Astrocyte of the hippocampus (primary cell): ENCODE measurements around the gene FCN3.

ENCODE experiments used
- DNase-seq: peaks from one replicate; pipeline ENCODE4 v3.0.0; 2011; ENCODE audit warnings: low read depth, low spot score

The FCN3 gene

DNA sequence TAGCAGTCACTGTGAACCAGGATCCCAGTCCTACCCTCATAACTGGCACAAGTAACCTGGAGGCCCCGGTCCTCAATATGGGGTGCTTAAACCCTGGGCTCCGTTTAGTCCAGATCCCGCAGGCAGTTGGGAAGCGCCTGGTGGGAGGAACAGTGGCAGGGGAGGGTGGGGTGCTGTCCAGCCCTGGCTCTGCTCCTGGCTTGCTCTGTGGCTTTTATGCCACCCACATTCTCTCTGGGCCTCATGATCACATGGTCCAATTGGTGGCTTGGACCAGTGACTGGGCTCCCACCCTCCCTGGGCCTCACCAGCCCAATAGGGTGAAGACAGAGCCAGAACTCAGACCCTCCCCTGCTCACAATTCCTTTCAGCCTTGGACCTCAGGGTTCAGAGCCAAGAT lies 5.6 kb upstream of the FCN3 start:
- no peak for DNase-seq

DNA sequence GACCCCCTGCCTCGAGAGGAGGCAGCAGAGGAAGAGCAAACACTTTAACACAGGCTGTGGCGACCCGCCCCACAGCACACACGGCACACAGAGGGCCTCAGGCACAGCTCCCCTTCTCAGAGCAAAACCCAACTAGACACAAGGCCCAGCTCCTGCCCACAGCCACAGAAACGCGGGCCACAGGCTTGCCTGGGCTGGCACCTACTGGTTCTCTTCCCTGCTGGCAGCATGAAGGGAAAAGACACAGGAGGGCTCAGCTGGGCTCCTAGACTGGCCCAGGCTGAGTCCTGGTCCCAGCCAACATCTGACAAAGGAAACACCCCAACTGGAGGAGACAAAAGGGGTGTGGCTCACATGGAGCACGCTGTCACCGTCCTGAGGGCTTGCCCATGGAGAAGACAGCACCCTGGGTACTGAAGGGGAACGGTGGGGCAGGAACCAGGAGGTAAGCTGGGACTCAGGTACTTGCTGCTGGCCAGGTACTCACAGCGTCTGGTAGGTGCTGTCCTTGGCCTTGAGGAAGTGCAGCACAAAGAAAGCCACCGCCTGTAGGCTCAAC lies 5.0 kb upstream of the FCN3 start:
- DNase-seq = no peak

DNA sequence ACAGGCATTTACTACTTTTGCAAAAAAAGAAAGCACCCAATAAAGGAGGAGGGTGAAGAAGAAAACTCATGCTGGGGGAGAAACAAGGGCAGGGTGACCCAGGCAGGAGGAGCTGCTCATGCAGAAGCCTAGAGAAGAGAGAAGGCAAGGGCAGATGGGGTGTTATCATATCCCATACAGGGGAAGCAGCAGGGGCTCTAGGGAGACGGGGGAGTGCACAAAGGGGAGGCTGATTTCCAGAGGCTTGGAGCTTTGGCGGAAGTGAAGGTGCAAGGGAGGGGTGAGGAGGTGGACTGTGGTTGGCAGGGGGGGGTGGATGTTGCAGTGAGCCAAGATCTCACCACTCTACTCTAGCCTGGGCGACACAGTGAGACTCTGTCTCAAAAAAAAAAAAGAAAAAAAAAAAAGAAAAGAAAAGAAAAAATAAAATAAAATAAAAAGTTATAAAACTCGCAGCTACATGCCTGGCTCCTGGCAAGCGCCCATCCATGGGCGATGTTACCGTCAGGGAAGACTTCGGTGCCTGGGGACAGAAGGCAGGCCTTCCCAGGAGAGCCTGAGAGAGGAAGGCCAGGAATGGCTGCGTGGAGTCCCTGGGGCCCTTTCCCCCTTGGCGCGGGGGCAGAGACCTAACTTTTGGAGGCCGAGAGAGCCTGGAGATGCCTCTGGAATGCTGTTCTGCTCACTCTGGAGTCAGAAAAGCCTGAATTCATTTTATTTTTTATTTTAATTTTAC lies 3.3 kb upstream of the FCN3 start:
- no peak for DNase-seq

DNA sequence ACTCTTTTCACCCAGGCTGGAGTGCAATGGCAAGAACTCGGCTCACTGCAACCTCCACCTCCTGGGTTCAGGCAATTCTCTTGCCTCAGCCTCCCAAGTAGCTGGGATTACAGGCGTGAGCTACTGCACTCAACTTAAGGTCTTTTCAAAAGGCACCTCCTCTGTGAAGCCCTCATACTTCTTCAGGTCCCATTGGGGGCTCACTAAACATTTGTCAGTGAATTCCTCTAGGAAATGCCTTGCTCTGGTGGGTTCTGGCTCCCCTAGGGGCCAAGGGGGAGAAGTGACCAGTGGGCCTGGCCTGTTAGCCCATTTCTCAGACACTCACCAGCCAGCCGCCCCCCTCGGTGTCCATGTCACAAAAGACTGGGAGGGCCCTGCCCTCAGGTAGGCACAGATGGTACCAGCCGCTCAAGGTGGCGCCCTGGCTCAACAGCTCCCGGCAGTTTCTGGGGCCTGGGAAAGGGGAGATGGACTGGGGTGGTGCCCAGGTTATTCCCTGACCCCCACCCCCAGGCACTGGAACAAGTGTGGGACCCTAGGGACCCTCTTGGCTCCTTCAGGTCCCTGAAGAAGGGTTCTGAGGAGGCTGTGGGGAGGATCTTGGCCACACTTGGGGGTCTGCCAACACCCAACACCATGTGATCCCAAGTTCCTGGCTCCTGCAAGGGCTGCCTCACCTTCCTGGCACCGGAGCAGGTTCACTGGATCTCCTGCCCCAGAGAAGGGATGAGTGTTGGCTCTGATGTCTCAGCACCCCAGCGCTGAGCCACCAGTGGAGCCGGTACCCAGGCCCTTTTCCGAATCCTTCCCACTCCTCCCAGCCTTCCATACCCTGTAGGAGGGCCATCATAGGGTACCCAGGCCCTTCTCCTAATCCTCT lies 1.6 kb downstream of the FCN3 start:
- DNase-seq = no peak

DNA sequence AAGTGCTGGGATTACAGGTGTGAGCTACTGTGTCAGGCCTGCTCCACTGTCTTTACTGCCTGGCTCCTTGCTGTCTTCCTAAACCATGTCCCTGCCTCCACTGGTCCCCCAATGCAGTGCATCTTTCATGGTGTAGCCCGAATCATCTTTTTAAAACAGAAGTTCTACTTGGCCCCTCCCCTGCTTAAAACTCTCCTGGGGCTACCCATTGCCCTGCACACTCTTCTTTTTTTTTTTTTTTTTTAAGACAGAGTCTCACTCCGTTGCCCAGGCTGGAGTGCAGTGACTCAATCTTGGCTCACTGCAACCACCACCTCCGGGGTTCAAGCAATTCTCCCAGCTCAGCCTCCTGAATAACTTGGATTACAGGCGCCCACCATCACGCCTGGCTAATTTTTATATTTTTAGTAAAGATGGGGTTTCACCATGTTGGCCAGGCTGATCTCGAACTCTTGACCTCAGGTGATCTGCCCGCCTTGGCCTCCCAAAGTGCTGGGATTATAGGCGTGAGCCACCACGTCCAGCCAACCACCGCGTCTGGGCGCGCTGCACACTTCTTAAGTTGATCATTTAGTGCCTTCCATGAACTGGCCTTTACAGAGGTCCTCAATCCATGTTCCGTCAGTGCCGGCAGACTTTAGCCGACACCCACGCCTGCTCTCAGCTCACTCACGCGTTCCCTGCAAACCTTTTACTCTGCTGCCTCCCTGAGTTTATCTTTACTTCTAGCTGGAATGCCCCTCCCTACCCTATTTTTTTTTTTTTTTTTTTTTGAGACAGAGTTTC lies 2.4 kb downstream of the FCN3 start:
- DNase-seq = no peak

DNA sequence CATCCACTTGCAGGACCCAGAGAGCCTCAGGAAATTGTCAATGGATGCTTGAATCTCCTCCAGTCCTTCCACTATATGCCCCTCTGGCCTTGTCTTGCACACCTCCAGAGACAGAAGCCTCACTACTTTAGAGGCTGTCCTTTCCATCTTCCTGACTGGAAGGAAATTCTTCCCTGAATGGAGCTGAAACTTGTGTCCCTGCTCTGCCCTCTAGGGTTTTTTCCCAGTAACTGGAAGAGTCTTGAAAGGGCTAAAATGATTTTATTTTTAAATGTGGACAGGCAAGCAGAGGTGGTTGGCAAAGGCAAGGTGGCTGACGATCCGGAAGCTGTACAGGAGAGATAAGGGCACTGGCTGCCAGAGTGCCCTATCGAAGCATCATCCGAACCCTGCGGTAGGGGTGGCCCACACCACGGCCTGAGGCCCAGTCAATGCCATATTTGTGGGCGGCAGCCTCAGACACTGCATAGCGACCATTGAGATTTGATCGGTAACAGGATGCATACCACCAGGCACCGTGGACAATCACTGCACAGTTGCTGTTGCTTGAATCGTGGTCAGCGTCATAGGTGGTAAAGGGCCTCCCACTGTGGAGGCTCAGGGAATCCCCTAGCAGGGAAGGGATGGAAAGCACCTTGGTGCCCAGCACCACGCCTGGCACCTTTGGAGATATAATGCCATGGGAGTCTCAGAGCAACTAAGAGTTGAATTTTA lies 5.6 kb downstream of the FCN3 start:
- DNase-seq = no peak

DNA sequence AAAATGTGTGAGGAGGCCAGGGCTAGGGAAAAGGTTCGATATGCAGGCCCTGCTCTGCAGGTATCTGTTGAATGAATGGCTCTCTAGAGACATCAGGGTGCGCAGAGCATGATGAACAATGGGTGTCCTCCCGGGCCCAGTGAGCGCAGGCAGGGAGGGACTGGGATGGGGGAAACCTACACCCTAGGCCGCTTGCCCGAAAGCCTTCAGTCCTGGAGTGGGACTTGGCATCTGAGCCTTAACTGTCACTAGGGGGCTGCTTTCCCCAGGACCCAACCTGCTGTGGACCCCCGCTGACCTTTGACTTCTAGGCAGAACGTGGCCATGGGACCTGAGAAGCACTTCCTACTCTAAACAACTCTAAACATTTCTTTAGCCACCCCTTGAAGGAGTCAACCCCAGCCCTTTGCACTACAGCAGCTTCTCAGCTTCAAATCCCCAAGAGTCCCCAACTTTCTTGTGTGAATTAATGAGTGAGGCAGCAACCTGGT lies 7.4 kb downstream of the FCN3 start:
- DNase-seq = no peak

DNA sequence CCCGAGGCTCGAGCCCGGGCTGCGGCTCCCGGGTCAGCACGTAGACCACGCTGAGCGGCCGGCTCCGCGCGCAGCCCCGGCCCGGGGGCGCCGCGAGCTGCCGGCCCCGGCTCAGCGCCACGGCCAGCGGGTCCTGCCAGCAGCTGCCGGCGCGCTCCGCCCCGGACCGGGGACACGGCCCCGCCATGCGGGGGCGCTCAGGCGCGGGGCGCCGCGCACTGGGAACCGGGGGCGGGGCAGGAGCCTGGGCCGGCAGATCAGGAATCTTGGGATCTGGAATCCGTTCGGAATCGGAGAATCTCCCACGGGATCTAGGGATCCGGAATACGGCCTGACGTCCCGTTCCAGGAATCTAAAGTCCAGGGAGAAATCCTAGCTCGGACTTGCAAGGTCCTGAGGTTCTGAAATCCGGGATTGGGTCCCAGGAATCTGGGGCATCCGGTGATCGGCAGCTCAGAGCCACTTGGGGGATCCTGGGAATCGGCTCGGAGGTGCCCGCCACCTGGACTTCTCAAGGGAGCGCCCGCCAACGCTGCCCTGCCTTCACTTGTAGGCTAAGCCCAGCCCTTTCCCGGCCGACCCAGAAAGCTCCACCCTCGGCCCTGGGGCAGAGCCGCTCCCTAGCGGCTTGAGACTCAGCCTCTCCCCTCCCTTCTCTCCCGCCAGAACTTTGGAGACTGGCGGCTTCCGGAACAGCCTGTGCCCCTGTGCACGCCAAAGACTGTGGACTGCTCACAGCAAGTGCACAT lies 8.0 kb downstream of the FCN3 start, which contains the start of gene MAP3K6:
TSS of gene MAP3K6 (minus strand) at position 551 of the 749 bp plus-strand sequence. CDS start at position 187, 364 bp downstream.
- peak; percentile 88 for DNase-seq

DNA sequence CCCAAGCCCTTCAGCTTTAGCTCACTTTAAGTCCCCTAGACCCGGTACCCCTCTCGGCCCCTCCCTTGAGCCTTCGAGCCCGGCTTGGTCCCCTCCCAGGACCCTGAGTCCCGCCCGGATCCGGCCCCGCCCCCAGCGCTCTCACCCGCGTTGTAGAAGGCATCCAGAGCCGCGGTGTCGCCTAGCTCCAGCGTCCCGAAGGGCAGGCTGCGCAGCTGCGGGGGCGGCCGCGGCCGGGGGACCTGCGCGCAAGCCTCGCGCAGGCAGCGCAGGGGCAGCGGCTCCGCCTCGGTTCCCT lies 8.6 kb downstream of the FCN3 start:
- DNase-seq = peak; percentile 90

DNA sequence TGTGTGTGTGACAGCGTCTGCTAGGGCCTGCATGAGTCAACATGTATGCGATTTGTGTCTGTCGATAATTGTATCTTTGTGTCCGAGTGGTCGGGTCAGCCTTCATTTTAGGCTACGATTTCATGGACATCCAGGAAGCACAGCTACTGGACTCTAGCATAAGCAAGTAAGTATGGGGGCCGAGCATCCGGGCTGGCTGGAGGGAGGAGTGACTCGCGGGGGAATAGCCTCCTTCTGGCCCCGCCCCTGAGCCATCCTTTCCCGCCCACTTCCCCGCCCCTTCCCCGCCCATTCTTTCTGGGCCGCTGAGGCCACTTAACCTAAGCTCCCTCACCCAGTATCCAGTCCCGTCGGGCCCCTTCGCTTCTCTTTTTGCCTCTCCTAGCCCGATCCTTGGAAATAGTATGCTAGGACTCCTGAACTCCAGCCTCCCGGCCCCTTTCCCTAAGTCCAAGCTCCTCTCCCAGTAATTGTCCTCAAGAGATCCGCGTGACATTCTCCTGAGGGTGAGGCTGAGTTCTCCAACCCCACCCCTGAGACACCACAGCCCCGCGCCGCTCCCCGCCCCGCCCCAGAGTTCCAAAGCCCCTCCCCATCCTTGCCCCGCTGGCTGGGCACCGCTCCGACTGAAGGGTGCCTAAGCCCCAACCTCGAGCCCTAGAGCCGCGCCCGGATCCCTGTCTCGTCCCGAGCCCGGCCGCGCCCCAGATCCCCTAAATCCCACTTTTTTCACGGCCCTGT lies 9.1 kb downstream of the FCN3 start:
- peak; percentile 95 for DNase-seq

DNA sequence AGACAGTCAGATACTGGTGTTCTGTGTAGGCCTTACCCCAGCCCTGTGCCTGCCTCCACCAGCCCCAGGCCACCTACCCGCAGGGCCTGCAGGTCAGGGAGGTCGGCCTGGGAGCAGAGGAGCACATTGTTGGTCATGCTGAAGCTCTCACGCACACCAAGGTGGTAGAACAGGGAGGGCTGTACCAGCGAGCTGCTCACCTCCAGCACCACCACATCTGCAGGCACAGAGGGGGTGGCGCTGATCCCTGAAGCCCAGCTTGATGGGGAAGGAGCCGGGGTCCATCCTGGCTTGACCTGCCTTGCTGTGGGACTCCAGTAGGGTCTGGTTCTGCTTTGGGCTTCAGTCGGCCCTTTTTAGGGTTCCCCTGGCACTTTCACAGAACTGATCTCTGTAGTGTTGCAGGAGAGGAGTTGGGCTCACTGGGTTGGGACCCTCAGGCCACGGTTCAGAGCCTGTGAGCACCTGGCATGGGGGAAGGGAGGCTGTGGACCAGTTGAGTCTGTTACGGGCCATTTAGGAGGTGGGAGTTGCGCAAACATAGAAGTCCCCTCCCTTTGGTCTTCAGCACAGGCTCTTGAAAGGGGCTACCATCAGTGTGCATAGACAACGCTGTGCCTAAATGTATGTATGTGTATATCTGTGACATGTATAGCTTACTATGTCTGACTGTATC lies 9.8 kb downstream of the FCN3 start:
- no peak for DNase-seq

DNA sequence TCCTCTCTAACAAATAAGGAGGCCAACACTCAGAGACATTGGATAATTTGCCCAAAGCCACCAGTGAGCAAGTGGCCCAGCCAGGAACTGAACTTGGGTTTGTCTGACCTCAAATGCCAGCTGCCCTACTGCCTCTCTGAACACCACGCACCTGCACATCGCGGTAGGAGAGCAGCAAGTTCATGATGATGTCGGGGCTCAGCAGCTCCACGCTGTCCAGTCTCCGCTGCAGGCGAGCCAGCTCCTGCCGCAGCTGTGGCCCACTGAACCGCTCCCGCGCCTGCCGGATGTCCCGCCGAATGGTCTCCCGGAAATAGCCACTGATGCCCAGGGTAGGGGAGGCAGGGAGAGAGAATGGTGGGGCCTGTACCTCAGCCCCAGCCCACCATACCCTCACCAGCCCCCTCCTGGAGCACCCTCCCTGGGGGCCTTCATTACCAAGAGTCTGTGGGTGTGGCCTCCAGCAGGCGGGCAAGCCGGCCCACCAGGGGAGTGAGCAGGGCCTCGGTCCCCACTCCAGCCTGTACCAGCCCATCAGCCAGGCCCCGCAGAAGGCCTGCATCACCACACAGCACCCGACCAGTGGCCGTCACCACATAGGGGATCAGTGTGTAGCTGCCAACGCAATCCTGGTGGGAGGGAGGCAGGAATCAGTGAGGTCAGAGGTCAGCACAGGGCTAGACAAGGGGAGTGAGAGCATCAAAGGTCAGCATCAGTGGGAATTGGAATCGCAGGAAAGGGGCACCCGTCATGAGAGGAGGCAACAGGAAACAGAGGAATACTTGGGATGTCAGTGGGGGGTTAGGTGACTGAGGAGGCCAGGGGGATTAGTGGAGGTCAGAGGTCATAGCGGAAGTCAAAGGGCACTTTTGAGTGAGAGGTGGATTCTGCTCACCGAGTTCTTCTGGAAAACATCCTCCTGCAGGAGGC lies 10.6 kb downstream of the FCN3 start:
- no peak for DNase-seq

DNA sequence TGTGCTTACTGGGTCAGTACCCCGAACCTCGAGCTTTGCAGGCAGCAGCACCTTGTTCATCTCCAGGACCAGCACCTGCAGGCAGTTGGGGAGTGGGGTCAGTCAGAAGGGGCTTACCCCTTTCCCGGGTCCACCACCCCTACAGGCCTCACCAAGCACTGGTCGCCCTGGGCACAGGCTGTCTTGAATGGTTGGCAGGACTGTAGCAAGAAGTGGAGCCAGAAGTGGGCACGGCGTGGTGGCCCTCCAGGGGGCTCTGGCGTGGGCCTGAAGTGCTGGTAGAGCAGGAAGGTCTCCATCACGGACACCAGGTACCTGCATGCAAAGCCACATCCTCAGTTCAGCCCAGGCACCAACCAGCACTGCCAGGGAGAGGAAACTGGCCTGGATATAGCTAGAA lies 13.1 kb downstream of the FCN3 start:
- DNase-seq = no peak

DNA sequence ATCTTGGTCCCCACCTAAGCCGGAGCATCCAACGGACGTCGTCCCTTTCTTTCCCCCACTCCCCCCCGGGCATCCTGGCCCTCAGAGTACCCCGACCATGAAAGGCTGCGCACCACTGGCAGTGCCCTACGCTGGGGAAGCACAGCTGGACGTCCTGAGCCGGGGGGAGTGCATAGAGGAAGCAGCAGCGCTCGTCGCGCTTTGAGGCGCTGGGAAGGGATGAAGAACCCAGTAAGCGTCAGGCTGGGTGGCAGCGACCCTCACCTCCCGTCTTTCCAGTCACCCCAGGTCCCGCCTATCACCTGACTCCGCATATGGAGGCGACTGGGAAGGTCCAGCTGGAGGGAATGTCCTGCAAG lies 13.6 kb downstream of the FCN3 start:
- no peak for DNase-seq

DNA sequence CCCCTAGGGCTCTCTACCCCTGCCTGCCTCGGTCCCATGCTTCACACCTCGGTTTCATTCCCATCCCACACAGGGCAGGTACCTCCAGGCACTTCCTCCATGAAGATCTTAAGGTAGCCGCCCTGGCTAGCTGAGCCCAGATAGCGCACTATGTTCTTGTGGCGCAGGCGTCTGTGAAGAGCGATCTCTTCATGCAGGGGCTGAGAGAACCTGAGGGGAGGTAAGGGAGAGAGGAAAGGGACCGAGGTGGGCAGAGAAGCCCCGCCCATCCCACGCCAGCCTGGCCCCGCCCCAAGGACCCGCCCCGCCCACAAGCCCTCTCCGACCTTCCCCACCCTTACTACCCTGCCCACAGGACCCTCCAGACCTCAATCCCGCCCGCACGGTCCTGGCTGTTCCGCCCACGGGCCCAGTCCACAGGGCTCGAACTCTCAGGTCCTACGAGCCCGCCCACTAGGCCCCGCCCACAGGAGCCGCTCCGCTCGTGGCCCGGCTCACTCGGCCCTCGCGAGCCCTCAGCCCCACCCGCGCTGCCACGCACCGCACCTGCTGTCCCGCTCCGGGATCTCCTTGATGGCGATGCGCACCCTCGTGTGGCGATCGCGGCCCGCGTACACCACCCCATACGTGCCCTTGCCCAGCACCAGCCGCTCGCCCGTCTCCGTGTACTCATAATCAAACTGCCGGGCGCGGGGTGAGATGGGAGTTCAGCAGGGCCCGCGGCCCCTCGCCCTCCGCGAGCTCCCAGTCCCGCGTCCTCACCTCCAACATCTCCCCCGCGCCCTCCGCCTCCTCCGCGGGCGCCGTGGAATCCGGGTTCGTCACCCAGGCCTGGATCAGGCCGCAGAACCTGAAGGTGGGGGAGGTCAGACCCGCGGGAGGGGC lies 14.2 kb downstream of the FCN3 start:
- DNase-seq = no peak

DNA sequence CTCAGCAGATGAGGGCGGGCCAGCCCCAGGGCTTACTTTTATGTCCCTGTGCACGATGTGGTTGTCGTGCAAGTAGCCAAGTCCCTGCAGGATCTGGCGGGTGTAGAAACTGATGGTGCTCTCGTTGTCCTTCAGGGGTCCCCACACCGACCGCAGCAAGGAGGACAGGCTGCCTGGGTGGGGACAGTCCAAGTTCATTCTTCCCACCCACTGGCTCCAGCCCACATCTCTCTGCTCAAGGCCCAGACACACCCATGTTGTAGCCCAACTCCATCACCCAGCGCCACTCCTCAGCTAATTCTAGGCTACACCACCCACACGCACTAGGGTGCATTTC lies 14.8 kb downstream of the FCN3 start:
- DNase-seq = no peak

DNA sequence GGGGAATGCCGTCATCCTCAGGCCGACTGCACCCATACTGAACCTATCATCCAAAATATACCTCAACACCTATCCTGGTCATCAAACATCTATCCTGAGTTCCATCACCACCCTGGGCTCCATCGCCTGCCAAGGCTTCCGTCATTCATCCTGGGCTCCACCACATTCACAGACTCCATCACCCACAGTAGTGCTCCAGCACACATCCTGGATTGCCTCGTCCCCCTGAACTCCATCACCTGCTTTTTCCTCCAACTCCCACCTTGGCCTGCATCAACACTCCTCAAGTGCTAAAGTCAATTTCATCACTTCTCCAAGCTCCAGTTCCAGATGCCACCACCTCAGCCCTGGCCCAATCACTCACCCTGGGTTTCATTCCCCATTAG lies 15.7 kb downstream of the FCN3 start:
- no peak for DNase-seq
